Mesodermal cell (in vitro differentiated cells): ENCODE results near the gene ABCC2.
"Not testable (repeated sequence)": the region's sequence is repeated elsewhere in the genome, so short reads cannot be mapped to it uniquely, and the experiment has no call there.

Experiments
- H3K27ac ChIP-seq: 2 replicates; pipeline ENCODE4 v1.7.0; 2013; ENCODE audit warnings: mild to moderate bottlenecking, low read depth, low read length, moderate library complexity; ENCODE audit not compliant: severe bottlenecking
- H3K36me3 ChIP-seq: 2 replicates; pipeline ENCODE4 v1.7.1; 2013; ENCODE audit warnings: mild to moderate bottlenecking, low read length, moderate library complexity; ENCODE audit not compliant: control insufficient read depth, insufficient read depth
- H3K4me1 ChIP-seq: one replicate; pipeline ENCODE4 v1.7.1; 2013; ENCODE audit warnings: mild to moderate bottlenecking, low read length; ENCODE audit not compliant: insufficient read depth, control insufficient read depth, poor library complexity, severe bottlenecking
- H3K4me3 ChIP-seq: 2 replicates; pipeline ENCODE4 v1.7.0; 2013; ENCODE audit warnings: low read length, control low read depth, mild to moderate bottlenecking; ENCODE audit not compliant: insufficient read depth, poor library complexity, severe bottlenecking; ENCODE audit errors: extremely low read depth
- H3K9me3 ChIP-seq: 2 replicates; pipeline ENCODE4 v1.7.1; 2013; ENCODE audit warnings: mild to moderate bottlenecking, low read length, moderate library complexity; ENCODE audit not compliant: control insufficient read depth
- WGBS, 2 experiments: methylation state at CpG; one replicate each; pipeline ENCODE4 v1.1.5; 2013; ENCODE audit warnings: missing lambda C conversion rate in 2 of 2; ENCODE audit not compliant: insufficient coverage in 2 of 2; 5-methylcytosine and 5-hydroxymethylcytosine counted together

The ABCC2 gene

DNA sequence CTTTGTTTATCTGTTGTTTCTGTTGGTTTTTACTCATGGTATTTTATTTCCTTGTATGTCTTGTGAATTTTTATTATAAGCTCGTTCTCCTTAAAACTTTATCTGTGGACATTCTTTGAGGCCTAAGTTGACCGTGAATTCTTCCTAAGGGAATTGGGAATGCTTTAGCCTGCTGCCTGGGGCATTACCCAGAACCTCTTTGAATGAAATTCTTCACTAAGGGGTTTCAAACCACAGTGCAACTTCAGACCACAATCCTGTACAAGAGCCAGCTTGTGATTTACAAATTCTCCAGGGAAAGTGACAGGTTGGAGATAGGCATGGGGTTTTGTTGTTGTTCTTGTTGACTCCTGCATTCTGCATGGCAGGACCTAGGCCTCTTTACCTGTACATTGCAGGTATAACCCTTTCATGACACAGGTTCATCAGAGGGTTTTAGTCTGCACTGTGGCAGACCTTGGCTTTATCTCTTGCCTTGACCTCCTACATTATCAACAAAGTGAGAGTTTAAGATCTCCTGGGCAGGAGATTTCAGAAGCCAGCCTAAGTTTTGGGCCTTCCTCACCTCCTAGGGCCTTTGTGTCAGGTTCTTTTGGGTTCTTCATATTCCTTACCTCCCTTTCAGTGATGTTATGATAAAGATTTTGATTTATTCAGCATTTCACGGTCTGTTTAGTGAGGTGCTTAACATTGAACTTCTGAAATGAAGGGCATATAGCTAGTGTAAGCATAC lies 70.2 kb downstream of the ABCC2 start:
- 38% methylated on average over 2 of the region's 3 CpGs; no CpG with 5 or more reads in 1 of the 2 experiments for WGBS, 2 experiments
- H3K4me1 ChIP-seq: no peaks in the 10 kb centered on the region

DNA sequence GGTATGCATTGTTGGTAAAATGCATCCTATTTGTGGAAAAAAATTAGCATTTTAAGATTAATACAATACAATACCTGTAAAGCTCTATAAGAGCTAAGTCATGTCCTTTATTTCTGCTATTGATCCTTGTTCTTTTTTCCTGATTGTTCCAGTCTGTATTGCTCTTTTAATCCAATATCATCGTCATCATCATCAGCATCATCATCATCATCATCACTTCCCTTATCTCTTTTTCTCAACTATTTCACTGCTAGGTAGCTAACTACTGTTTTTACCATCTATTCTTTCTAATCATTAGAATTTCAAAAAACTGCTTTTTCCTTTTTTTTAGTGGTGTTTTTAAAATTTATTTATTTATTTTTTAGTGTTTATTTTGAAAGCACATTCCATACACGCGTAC lies 71.2 kb downstream of the ABCC2 start:
- no peak overlapping the region for H3K4me3 ChIP-seq
- no peak overlapping the region for H3K27ac ChIP-seq
- H3K9me3 ChIP-seq: no peaks in the 10 kb centered on the region
- 100% methylated on average over 1 of the region's 3 CpGs for WGBS, 2 experiments
- no peaks in the 10 kb centered on the region for H3K4me1 ChIP-seq
- no peaks in the 10 kb centered on the region for H3K36me3 ChIP-seq

More for the DNA sequence above, 70.2 kb downstream of the ABCC2 start:
- Histone ChIP-seq H3K36me3 (no peaks in the 10 kb centered on the region), H3K9me3 (no peaks in the 10 kb centered on the region), H3K27ac (no peak overlapping the region), H3K4me3 (no peak overlapping the region)

- H3K27ac ChIP-seq: no peak overlapping the region
- WGBS, 2 experiments: 52 to 57% methylated on average over 4 to 5 of the region's 6 CpGs
- no peaks in the 10 kb centered on the region for H3K9me3 ChIP-seq
- H3K4me1 ChIP-seq: no peaks in the 10 kb centered on the region
- H3K36me3 ChIP-seq: no peaks in the 10 kb centered on the region
- no peak overlapping the region for H3K4me3 ChIP-seq
These were observed 72.4 kb downstream of the ABCC2 start for GRCh38 chr10:99854860-99855259.

GRCh38 chr10:99855479-99856071 lies 73.1 kb downstream of the ABCC2 start:
- Histone ChIP-seq H3K4me1 (no peaks in the 10 kb centered on the region), H3K27ac (no peak overlapping the region), H3K4me3 (no peak overlapping the region), H3K9me3 (no peaks in the 10 kb centered on the region), H3K36me3 (no peaks in the 10 kb centered on the region)
- 100% methylated on average over 1 to 3 of the region's 8 CpGs for WGBS, 2 experiments

GRCh38 chr10:99858849-99859248 lies 76.4 kb downstream of the ABCC2 start:
- Histone ChIP-seq H3K9me3 (no peaks in the 10 kb centered on the region), H3K4me3 (no peak overlapping the region), H3K27ac (no peak overlapping the region), H3K36me3 (no peaks in the 10 kb centered on the region), H3K4me1 (no peaks in the 10 kb centered on the region)
- 92 to 96% methylated on average over 6 to 7 of the region's 8 CpGs for WGBS, 2 experiments

- H3K9me3 ChIP-seq: no peaks in the 10 kb centered on the region
- no peak overlapping the region for H3K4me3 ChIP-seq
- 19 to 40% methylated on average over 1 to 5 of the region's 5 CpGs for WGBS, 2 experiments
- no peaks in the 10 kb centered on the region for H3K36me3 ChIP-seq
- no peak overlapping the region for H3K27ac ChIP-seq
- H3K4me1 ChIP-seq: no peaks in the 10 kb centered on the region
These were observed 77.1 kb downstream of the ABCC2 start for GRCh38 chr10:99859585-99859984.

GRCh38 chr10:99860466-99860865 lies 78.0 kb downstream of the ABCC2 start:
- no peak overlapping the region for H3K4me3 ChIP-seq
- H3K9me3 ChIP-seq: no peaks in the 10 kb centered on the region
- no peaks in the 10 kb centered on the region for H3K4me1 ChIP-seq
- no peak overlapping the region for H3K27ac ChIP-seq
- 96 to 98% methylated on average over 7 of the region's 8 CpGs for WGBS, 2 experiments
- H3K36me3 ChIP-seq: no peaks in the 10 kb centered on the region

- not testable (repeated sequence) for H3K9me3 ChIP-seq, H3K4me3 ChIP-seq, H3K4me1 ChIP-seq, H3K36me3 ChIP-seq, H3K27ac ChIP-seq
- 94% methylated on average over 3 to 7 of the region's 9 CpGs for WGBS, 2 experiments
These were observed 81.2 kb downstream of the ABCC2 start for GRCh38 chr10:99863535-99864240.

- not testable (repeated sequence) for H3K4me3 ChIP-seq, H3K9me3 ChIP-seq, H3K4me1 ChIP-seq, H3K27ac ChIP-seq, H3K36me3 ChIP-seq
- 83% methylated on average over 1 of the region's 3 CpGs; no CpG with 5 or more reads in 1 of the 2 experiments for WGBS, 2 experiments
These were observed 84.8 kb downstream of the ABCC2 start for GRCh38 chr10:99867250-99867649.

DNA sequence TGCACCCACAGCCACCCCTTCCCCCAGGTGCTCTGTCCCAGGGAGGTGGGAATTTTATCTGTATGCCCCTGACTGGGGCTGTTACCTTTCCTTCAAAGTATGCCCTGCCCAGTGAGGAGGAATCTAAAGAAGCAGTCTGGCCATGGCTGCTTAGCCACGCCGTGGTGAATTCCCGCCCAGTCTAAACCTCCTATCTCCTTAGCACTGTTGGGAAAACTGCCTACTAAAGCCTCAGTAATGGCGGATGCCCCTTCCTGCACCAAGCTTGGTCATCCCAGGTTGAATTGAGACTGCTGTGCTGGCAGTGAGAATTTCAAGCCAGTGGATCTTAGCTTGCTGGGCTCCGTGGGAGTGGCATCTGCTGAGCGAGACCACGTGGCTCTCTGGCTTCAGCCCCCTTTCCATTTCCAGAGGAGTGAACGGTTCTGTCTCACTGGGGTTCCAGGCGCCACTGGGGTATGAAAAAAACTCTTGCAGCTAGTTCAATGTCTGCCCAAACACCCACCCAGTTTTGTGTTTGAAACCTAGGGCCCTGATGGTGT lies 87.2 kb downstream of the ABCC2 start:
- WGBS, 2 experiments: 84 to 86% methylated on average over 7 to 9 of the region's 9 CpGs

More for the DNA sequence above, 87.2 kb downstream of the ABCC2 start:
- Histone ChIP-seq H3K4me1 (no peaks in the 10 kb centered on the region), H3K4me3 (no peak overlapping the region), H3K36me3 (peaks cover 17% of the 10 kb centered on the region), H3K9me3 (no peaks in the 10 kb centered on the region), H3K27ac (no peak overlapping the region)
